ENCODE data around the gene COLGALT1.

COLGALT1 gene

GRCh38 chr19:17625043-17625442, 69.6 kb downstream of the COLGALT1 start:
- no peak for DNase-seq

DNA sequence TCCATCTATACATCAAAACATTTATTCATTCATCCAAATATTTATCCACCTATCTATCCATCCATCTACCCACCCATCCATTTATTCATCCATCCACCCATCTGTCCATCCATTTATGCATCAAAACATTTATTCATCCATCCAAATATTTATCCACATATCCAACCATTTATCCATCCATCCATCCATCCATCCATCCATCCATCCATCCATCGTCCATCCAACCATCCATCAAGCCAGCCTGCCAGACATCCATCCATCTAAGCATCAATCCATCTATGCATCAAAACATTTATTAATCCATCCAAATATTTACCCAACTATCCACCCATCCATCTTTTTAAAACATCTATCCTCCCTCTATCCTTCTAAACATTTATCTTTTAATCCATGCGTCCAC, 70.5 kb downstream of the COLGALT1 start:
- DNase-seq, result no peak

DNA sequence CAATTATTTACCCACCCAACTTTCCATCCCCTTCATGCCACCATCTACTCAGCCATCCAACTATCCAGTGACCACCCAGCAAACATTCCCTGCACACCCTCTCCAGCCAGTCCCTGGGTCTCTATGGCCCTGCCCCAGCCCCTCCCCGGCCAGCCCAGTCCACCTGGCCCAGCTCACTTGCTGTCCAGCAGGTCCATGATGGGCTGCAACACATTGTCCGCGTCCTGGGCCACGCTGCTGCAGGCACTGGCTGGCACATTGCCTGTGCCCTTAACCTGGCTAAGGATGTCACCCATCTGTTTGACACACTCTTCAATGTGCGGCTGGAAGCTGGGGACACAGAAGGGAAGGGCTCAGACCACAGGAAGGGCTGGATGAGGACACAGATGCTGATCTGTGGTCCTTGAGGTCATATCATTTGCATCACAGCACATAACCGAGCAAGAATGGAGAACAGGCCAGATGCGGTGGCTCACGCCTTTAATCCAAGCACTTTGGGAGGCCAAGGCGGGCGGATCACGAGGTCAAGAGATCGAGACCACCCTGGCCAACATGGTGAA, 71.1 kb downstream of the COLGALT1 start:
- DNase-seq, result no peak

DNA sequence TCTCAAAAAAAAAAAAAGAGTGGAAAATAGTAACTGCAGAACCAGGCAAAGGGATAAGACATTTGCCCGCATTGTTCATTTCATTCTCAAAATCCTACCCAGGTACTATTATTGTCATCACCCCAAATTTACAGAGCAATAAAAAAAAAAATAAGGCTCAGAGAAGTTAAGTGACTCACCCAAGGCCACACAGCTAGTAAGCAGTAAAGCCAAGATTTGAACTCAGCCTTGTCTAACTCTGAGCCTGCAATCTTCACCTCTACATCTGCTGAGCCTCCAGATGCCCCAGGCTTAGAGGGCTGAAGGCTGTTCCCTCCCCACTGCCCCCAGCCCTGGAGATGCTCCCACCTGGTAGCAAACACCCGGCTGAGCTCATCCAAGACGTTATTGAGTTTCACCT, 71.7 kb downstream of the COLGALT1 start:
- no peak for DNase-seq

GRCh38 chr19:17627921-17628320, 72.5 kb downstream of the COLGALT1 start:
- no peak for DNase-seq

- DNase-seq, result no peak
Measured at GRCh38 chr19:17629760-17630159, 74.3 kb downstream of the COLGALT1 start.

DNA sequence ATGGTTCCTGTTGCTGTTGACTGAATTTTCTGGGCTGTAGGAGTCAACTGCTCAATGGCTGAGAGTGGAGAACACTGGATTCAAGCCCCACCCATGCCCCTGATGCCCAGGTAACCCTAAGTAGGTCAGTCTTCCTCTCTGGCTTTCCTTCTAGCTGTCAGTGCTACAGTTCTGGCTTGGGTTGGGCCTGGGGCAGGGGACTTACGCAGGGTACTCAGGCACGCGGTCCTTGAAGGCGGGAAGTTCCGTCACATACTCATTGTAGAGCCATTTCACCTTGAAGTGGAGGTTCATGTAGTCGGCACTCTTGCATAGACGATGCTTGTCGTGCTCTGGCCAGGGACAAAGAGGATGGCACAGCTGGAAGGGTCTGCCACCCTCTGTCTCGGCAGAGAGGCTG, 77.1 kb downstream of the COLGALT1 start:
- DNase-seq, result no peak

Data from C1 segment of cervical spinal cord (tissue), 14 donors.